Mucosa of stomach (tissue), 1 donor: ENCODE results near the gene IFNA5.

Source experiments
- H3K27me3 ChIP-seq: one replicate; pipeline ENCODE4 v1.7.0; 2013; ENCODE audit warnings: mild to moderate bottlenecking, low read length; ENCODE audit not compliant: control insufficient read depth, insufficient read depth
- H3K36me3 ChIP-seq: one replicate; pipeline ENCODE4 v1.7.0; 2013; ENCODE audit warnings: low read length; ENCODE audit not compliant: control insufficient read depth, insufficient read depth
- H3K4me1 ChIP-seq: one replicate; pipeline ENCODE4 v1.7.0; 2013; ENCODE audit warnings: mild to moderate bottlenecking, low read length; ENCODE audit not compliant: control insufficient read depth, insufficient read depth
- H3K4me3 ChIP-seq: one replicate; pipeline ENCODE4 v1.7.0; 2013; ENCODE audit warnings: low read length
- H3K9ac ChIP-seq: one replicate; pipeline ENCODE4 v1.7.0; 2013; ENCODE audit warnings: mild to moderate bottlenecking, low read length, moderate library complexity
- H3K9me3 ChIP-seq: one replicate; pipeline ENCODE4 v1.7.0; 2013; ENCODE audit warnings: mild to moderate bottlenecking, low read length, moderate library complexity; ENCODE audit not compliant: control insufficient read depth
- donor health status: Pancreatic carcinoma.

Gene IFNA5

GRCh38 chr9:21286099-21286498 lies 19.0 kb downstream of the IFNA5 start:
- H3K4me1 ChIP-seq, result no peaks in the 10 kb centered on the region

GRCh38 chr9:21281275-21281674 lies 23.8 kb downstream of the IFNA5 start:
- Histone ChIP-seq H3K4me3 (no peak overlapping the region), H3K27me3 (no peaks in the 10 kb centered on the region), H3K36me3 (no peaks in the 10 kb centered on the region), H3K9ac (no peak overlapping the region), H3K4me1 (no peaks in the 10 kb centered on the region), H3K9me3 (no peaks in the 10 kb centered on the region)

More at GRCh38 chr9:21286099-21286498, 19.0 kb downstream of the IFNA5 start:
- Histone ChIP-seq H3K9ac (no peak overlapping the region), H3K36me3 (no peaks in the 10 kb centered on the region), H3K4me3 (no peak overlapping the region), H3K9me3 (no peaks in the 10 kb centered on the region), H3K27me3 (no peaks in the 10 kb centered on the region)

DNA sequence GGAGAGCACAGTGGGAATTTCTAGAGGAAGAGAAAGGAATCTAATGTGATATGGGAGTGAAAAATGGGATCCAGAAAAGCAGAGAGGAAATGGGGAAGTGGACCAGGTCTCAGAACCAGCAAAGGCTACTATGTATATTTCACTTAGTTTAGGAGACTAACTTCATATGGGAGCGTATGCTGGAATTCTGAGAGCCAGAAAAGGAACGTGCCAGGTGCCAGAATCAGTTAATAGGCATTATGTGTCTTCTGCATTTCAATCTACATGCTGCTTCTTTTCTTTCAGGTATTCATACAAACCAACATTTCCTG lies 36.8 kb downstream of the IFNA5 start:
- Histone ChIP-seq H3K36me3 (no peaks in the 10 kb centered on the region), H3K27me3 (no peaks in the 10 kb centered on the region), H3K9ac (no peak overlapping the region), H3K9me3 (no peaks in the 10 kb centered on the region), H3K4me3 (no peak overlapping the region), H3K4me1 (no peaks in the 10 kb centered on the region)

DNA sequence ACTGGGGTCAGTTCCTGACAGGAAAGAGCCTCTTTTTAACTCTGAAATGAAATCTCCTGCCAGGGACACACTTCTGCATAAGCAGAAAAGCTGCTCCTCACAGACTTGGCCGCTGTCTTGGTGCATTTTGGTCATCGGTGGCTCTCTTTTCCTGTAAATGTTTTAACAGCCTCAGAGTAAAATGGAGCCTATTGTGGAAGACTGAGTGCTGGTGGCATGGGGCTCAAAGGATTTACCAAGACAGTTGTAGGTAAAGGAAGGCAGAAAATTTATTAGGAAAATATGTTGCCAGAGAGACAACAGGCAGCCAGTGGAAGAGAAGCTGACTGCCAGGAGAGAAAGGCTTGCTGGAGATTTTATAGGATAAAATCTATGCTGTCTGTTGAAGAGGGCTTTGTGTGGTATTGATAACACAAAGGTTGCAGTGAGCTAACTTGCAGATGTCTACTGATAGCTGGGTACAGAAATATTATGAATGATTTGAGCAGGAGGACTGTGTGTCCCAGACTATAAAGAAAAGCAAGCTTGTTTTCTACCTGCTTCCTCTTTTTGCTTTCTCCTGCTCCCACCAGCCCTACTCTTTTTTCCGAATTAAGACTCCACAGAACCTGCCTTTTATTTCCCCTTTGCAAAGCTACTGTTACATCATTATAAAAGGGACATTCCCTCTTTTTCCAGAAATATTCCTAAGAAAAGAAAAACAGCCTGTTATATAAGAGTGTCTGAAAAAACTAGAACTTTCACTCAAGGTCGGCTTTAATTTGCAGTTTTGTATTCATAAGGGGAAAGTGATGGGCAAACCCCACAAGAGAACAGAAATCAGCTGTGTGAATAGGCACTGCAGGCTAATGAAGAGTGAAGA lies 37.4 kb downstream of the IFNA5 start:
- no peaks in the 10 kb centered on the region for H3K4me1 ChIP-seq
- H3K27me3 ChIP-seq, result no peaks in the 10 kb centered on the region
- no peaks in the 10 kb centered on the region for H3K36me3 ChIP-seq
- no peak overlapping the region for H3K4me3 ChIP-seq
- H3K9me3 ChIP-seq, result no peaks in the 10 kb centered on the region
- no peak overlapping the region for H3K9ac ChIP-seq

DNA sequence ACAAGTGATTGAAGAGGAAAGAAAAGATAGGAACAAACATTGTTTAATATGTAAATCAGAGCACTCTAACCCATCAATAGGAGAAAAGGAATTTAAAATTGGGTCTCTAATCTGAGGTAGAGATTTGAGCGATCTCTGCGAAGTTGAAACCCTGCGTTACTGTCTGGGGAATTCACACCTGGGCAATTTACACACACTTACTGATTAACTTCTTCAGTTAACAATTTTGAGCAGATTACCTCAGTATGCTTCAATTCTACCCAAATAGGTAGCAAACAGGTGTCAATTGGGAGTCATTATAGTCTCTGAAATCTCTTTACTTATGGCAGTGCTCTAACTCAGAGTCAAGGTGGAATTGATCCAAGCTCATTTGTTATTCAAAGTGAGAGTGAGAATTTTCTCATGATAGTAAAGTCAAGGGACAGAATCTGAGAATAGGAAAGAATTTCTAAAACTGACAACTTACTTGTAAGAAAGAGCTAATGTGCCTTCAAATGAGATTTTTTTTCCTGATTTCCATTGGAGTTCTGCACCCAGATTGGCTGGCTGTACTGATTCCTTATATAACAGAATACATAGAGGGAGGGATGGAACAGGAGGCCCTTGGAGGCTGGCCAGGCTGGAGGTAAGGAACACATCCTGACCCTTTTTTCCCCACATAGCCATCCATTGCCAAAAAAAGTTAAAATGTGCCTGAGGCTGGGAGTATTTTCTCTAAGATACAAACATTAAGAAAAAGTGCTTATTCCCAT lies 38.2 kb downstream of the IFNA5 start:
- Histone ChIP-seq H3K27me3 (no peaks in the 10 kb centered on the region), H3K9me3 (no peaks in the 10 kb centered on the region), H3K9ac (no peak overlapping the region), H3K36me3 (no peaks in the 10 kb centered on the region), H3K4me3 (no peak overlapping the region), H3K4me1 (no peaks in the 10 kb centered on the region)

DNA sequence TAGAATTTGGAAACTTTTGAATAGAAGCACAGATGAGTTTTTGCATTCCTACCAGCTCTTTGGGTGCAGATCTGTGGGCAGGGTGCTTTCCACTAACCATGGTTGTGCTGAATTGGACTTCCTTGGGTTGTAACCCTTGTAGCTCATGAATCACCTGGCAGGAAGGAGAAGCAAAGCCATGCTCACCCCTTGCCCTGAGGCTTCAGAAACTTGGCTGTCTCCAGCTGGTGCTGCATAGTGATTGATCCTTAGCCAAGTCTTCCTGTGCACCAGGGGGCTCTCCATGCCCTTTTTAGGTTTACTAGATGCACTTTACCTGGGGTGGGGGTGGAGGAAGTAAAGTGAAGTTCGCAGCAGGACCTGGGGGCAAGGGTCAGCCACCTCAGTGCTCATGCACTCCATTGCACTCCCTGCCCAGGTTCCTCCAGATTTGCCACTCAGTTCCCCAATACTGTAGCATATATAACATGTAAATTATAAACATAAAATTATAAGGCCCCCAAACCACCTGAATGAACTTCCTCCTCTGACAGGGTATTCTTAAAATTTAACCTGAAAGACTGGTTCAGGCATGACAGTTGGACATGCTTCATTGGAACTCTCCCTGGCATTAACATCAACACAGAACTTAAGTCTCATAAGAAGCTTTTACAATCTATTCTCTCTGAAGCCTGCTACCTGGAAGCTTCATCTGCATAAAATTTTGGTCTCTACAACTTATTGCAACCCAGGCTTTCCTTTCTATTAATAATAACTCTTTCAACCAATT lies 39.5 kb downstream of the IFNA5 start:
- H3K36me3 ChIP-seq, result no peaks in the 10 kb centered on the region
- no peaks in the 10 kb centered on the region for H3K4me1 ChIP-seq
- H3K27me3 ChIP-seq, result no peaks in the 10 kb centered on the region
- H3K9me3 ChIP-seq, result no peaks in the 10 kb centered on the region
- H3K4me3 ChIP-seq, result no peak overlapping the region
- no peak overlapping the region for H3K9ac ChIP-seq

DNA sequence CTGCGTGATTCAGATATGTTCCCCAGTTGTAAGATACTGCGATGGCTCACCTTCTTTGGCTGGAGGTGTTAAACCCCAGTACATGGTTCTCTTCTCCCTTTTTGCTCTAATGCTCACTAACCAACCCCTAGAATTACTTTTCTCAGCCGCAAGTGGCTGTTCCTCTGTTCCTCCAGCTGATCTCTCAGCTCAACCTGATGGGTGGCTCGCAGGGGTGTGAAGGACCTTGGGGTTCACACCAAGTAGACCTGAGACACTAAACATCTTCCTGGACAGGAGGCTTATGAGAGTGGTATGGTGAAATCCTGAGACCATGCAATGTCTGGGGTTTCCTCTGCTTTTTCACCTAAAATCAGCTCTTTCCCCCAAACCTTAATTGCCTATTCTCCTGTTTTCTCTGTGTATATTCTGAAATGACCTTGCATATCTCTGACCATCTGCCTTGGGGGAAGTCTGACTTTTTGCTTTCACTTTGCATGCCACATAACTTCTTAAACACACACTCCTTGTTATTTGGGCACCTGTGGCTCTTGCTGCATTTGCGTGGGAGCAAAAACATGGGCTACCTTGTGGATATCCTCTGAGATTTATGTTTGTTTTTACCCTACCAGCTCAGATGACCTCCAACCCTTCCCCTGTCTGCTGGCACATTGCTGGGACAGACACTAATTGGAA lies 49.4 kb downstream of the IFNA5 start:
- Histone ChIP-seq H3K27me3 (no peaks in the 10 kb centered on the region), H3K9me3 (no peaks in the 10 kb centered on the region), H3K4me3 (no peak overlapping the region), H3K9ac (no peak overlapping the region), H3K36me3 (no peaks in the 10 kb centered on the region), H3K4me1 (peaks cover 4% of the 10 kb centered on the region)
